PFSK-1 (cell line): Measurements from ENCODE around the gene TSPAN32.

Experiments used
- FOXP2 ChIP-seq: optimal IDR thresholded peaks from 2 replicates; pipeline ENCODE3; 2011; ENCODE audit warnings: borderline replicate concordance, control low read depth, inconsistent platforms; ENCODE audit not compliant: insufficient read depth; ENCODE audit errors: extremely low read length, extremely low read depth
- POLR2AphosphoS5 ChIP-seq: IDR thresholded peaks from 2 replicates; pipeline ENCODE4 v1.6.1; 2012; ENCODE audit warnings: low read depth, mild to moderate bottlenecking, control low read depth, low read length, moderate library complexity
- REST ChIP-seq, 2 experiments: IDR thresholded peaks; 2 replicates each; pipeline versions ENCODE4 v1.6.1 to v1.8.0; 2011 to 2012; ENCODE audit warnings: low read depth in 2 of 2, low read length in 2 of 2, control low read depth in 1 of 2, inconsistent platforms in 1 of 2, mild to moderate bottlenecking in 1 of 2, moderate library complexity in 1 of 2; ENCODE audit not compliant: insufficient read depth in 1 of 2
- SIN3A ChIP-seq: IDR thresholded peaks from 2 replicates; pipeline ENCODE4 v1.6.1; 2012; ENCODE audit warnings: mild to moderate bottlenecking, low read length, moderate library complexity, borderline replicate concordance; ENCODE audit not compliant: insufficient read depth
- TAF1 ChIP-seq: IDR thresholded peaks from 2 replicates; pipeline ENCODE4 v1.6.1; 2012; ENCODE audit warnings: low read length, control low read depth, borderline replicate concordance; ENCODE audit not compliant: insufficient read depth

Gene TSPAN32

GRCh38 chr11:2270322-2271076, 31.3 kb upstream of the TSPAN32 start, which contains the start of gene ASCL2:
Gene ASCL2, minus strand, starts transcription at chr11:2270588. Its CDS starts 256 bp downstream, at chr11:2270332.
- TF ChIP-seq TAF1 = no peak

- TF ChIP-seq POLR2AphosphoS5 (no peak), REST (IDR thresholded peaks at IDR 0.05; ENCODE audit: insufficient read depth in 1 of 2, low read depth in 2 of 2, low read length in 2 of 2) (no peak)
Observed at GRCh38 chr11:2271077-2271326, 30.8 kb upstream of the TSPAN32 start.

GRCh38 chr11:2271327-2272227, 30.2 kb upstream of the TSPAN32 start:
- TF ChIP-seq POLR2AphosphoS5 (no peak), REST (IDR thresholded peaks at IDR 0.05; ENCODE audit: insufficient read depth in 1 of 2, low read depth in 2 of 2, low read length in 2 of 2) (no peak), FOXP2 (no peak), TAF1 (no peak), SIN3A (no peak)

GRCh38 chr11:2272228-2272945, 29.4 kb upstream of the TSPAN32 start:
- TF ChIP-seq SIN3A (no peak), REST (IDR thresholded peaks at IDR 0.05; ENCODE audit: insufficient read depth in 1 of 2, low read depth in 2 of 2, low read length in 2 of 2) (no peak), FOXP2 (no peak), POLR2AphosphoS5 (no peak), TAF1 (no peak)

- TF ChIP-seq REST (IDR thresholded peaks at IDR 0.05; ENCODE audit: insufficient read depth in 1 of 2, low read depth in 2 of 2, low read length in 2 of 2) (no peak), TAF1 (no peak), SIN3A (no peak)
Observed at GRCh38 chr11:2272946-2273280, 28.9 kb upstream of the TSPAN32 start.
